ENCODE measurements around the gene ASPG.

Gene ASPG

GRCh38 chr14:104143521-104144452 is 58.3 kb downstream of the ASPG start:
- H3K4me3 ChIP-seq (replicated peaks in 1 of 2; ENCODE audit: low read depth in 2 of 2, low read length in 2 of 2) = no peak overlapping the region
- no peak for DNase-seq (ENCODE audit: low read depth in 2 of 2)
- no peak for TF ChIP-seq CTCF (IDR thresholded peaks at IDR 0.05; ENCODE audit: low read depth, low read length)

- no peak for DNase-seq (ENCODE audit: low read depth in 2 of 2)
- no peak for TF ChIP-seq CTCF (IDR thresholded peaks at IDR 0.05; ENCODE audit: low read depth, low read length)
- no peak overlapping the region for H3K4me3 ChIP-seq (replicated peaks in 1 of 2; ENCODE audit: low read depth in 2 of 2, low read length in 2 of 2)
Observed at GRCh38 chr14:104144453-104144790, 58.9 kb downstream of the ASPG start.

- H3K4me3 ChIP-seq (replicated peaks in 1 of 2; ENCODE audit: low read depth in 2 of 2, low read length in 2 of 2) = no peak overlapping the region
- TF ChIP-seq CTCF (IDR thresholded peaks at IDR 0.05; ENCODE audit: low read depth, low read length) = no peak
- DNase-seq (ENCODE audit: low read depth in 2 of 2) = no peak
Observed at GRCh38 chr14:104144911-104145825, 59.7 kb downstream of the ASPG start.

GRCh38 chr14:104145826-104146601 is 60.5 kb downstream of the ASPG start:
- no peak for TF ChIP-seq CTCF (IDR thresholded peaks at IDR 0.05; ENCODE audit: low read depth, low read length)
- no peak overlapping the region for H3K4me3 ChIP-seq (replicated peaks in 1 of 2; ENCODE audit: low read depth in 2 of 2, low read length in 2 of 2)
- no peak for DNase-seq (ENCODE audit: low read depth in 2 of 2)

GRCh38 chr14:104146651-104147345 is 61.3 kb downstream of the ASPG start:
- no peak overlapping the region for H3K4me3 ChIP-seq (replicated peaks in 1 of 2; ENCODE audit: low read depth in 2 of 2, low read length in 2 of 2)

More at GRCh38 chr14:104146651-104147345, 61.3 kb downstream of the ASPG start:
- TF ChIP-seq CTCF (IDR thresholded peaks at IDR 0.05; ENCODE audit: low read depth, low read length) = no peak
- DNase-seq (ENCODE audit: low read depth in 2 of 2) = no peak

Data from cardiac fibroblast (primary cell).